ENCODE measurements around the gene INKA2. TPM values are rescaled to one million over a fixed set of nuclear protein-coding genes. Genes with fewer than 3 reads are reported as not detected.

The INKA2 gene
- total and polyA plus RNA-seq, 10 of the 15 experiments (the other 5 are each of a cell fraction or from before 2014, with no cell fraction given) = 0.38 to 5.1 (median 1.3) TPM; not detected in 1

DNA sequence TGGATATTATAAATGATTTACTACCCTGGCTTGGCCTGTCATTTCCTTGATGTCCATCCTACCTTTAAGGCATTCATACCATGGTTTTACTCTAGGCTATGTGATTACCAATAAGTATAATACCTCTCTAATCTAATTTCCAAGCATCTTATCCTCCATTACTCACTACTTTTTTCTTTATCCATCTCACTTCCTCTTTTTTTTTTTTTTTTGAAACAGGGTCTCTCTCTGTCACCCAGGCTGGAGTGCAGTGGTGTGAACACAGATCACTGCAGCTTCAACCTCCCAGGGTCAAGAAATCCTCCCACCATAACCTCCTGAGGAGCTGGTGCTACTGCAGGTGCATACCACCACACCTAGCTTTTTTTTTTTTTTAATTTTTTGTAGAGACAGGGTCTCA, 39.9 kb downstream of the INKA2 start (continued):
- 0 out of 2 replicates have a peak, but pooled peaks have one; percentile 22 for TF ChIP-seq RELB (IDR thresholded peaks at IDR 0.05; ENCODE audit: low read depth)
- no peak for TF ChIP-seq PAX8 (IDR thresholded peaks at IDR 0.05)
- TF ChIP-seq, protein P1, sequence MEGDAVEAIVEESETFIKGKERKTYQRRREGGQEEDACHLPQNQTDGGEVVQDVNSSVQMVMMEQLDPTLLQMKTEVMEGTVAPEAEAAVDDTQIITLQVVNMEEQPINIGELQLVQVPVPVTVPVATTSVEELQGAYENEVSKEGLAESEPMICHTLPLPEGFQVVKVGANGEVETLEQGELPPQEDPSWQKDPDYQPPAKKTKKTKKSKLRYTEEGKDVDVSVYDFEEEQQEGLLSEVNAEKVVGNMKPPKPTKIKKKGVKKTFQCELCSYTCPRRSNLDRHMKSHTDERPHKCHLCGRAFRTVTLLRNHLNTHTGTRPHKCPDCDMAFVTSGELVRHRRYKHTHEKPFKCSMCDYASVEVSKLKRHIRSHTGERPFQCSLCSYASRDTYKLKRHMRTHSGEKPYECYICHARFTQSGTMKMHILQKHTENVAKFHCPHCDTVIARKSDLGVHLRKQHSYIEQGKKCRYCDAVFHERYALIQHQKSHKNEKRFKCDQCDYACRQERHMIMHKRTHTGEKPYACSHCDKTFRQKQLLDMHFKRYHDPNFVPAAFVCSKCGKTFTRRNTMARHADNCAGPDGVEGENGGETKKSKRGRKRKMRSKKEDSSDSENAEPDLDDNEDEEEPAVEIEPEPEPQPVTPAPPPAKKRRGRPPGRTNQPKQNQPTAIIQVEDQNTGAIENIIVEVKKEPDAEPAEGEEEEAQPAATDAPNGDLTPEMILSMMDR (IDR thresholded peaks at IDR 0.05 in 2 of 3, conservative IDR thresholded peaks at IDR 0.05 in 1 of 3; ENCODE audit: control insufficient read depth in 2 of 3, extremely low read depth in 1 of 3, insufficient read depth in 1 of 3, low read depth in 3 of 3, low read length in 3 of 3) = no peak
- TF ChIP-seq, protein P2, sequence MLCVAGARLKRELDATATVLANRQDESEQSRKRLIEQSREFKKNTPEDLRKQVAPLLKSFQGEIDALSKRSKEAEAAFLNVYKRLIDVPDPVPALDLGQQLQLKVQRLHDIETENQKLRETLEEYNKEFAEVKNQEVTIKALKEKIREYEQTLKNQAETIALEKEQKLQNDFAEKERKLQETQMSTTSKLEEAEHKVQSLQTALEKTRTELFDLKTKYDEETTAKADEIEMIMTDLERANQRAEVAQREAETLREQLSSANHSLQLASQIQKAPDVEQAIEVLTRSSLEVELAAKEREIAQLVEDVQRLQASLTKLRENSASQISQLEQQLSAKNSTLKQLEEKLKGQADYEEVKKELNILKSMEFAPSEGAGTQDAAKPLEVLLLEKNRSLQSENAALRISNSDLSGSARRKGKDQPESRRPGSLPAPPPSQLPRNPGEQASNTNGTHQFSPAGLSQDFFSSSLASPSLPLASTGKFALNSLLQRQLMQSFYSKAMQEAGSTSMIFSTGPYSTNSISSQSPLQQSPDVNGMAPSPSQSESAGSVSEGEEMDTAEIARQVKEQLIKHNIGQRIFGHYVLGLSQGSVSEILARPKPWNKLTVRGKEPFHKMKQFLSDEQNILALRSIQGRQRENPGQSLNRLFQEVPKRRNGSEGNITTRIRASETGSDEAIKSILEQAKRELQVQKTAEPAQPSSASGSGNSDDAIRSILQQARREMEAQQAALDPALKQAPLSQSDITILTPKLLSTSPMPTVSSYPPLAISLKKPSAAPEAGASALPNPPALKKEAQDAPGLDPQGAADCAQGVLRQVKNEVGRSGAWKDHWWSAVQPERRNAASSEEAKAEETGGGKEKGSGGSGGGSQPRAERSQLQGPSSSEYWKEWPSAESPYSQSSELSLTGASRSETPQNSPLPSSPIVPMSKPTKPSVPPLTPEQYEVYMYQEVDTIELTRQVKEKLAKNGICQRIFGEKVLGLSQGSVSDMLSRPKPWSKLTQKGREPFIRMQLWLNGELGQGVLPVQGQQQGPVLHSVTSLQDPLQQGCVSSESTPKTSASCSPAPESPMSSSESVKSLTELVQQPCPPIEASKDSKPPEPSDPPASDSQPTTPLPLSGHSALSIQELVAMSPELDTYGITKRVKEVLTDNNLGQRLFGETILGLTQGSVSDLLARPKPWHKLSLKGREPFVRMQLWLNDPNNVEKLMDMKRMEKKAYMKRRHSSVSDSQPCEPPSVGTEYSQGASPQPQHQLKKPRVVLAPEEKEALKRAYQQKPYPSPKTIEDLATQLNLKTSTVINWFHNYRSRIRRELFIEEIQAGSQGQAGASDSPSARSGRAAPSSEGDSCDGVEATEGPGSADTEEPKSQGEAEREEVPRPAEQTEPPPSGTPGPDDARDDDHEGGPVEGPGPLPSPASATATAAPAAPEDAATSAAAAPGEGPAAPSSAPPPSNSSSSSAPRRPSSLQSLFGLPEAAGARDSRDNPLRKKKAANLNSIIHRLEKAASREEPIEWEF (IDR thresholded peaks at IDR 0.05; ENCODE audit: insufficient replicate concordance, low read depth, low read length) = no peak
